ENCODE measurements around the gene AGAP1.

DNA sequence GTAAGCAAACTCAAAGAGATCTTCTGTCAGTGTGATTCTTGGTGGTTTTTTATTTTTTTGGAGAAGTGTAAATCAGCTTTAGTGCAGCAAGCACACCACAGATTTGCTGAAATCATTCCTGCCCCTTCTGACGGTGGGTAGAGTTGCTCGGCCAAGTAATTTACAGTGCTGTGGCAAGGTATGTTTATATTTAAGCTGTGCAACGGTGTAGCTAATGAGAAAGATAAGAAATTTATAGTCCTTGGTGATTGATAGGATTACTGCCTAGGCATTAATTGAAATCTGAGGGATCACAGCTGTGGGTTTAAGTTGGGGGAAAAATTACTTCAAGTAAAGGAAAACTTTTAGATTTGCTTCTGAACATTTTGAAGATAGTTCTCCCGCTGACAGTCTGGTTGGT is 286.6 kb downstream of the AGAP1 start:
- TF ChIP-seq TAF1 (IDR thresholded peaks at IDR 0.05; ENCODE audit: low read depth, low read length) = no peak
- no peak for TF ChIP-seq POLR2AphosphoS5 (IDR thresholded peaks at IDR 0.05; ENCODE audit: low read depth, low read length)
- TF ChIP-seq POLR2A (IDR thresholded peaks at IDR 0.05; ENCODE audit: low read depth, low read length) = no peak
